Kasumi-1 (cell line): Measurements from ENCODE around the gene SLCO4A1.

Experiments used
- DNase-seq, 2 experiments: peaks; one replicate each; lab custom pipeline; 2025; lab: John Stamatoyannopoulos, UW

Gene SLCO4A1

GRCh38 chr20:62652041-62652893 is 10.0 kb downstream of the SLCO4A1 start:
- peak; percentile 26 to 47 for DNase-seq

GRCh38 chr20:62652894-62653305 is 10.6 kb downstream of the SLCO4A1 start:
- no peak for DNase-seq

GRCh38 chr20:62653373-62653772 is 11.1 kb downstream of the SLCO4A1 start:
- no peak for DNase-seq

- no peak for DNase-seq
These were observed 11.8 kb downstream of the SLCO4A1 start for GRCh38 chr20:62653951-62654685.

- no peak for DNase-seq
These were observed 13.2 kb downstream of the SLCO4A1 start for GRCh38 chr20:62655282-62656196.

GRCh38 chr20:62656197-62656918 is 14.1 kb downstream of the SLCO4A1 start:
- no peak for DNase-seq

- no peak for DNase-seq
These were observed 14.8 kb downstream of the SLCO4A1 start for GRCh38 chr20:62656919-62657588.

GRCh38 chr20:62657589-62657942 is 15.3 kb downstream of the SLCO4A1 start:
- DNase-seq = no peak

GRCh38 chr20:62657956-62658355 is 15.7 kb downstream of the SLCO4A1 start:
- no peak for DNase-seq

- no peak for DNase-seq
These were observed 16.4 kb downstream of the SLCO4A1 start for GRCh38 chr20:62658593-62659178.

- no peak for DNase-seq
These were observed 17.4 kb downstream of the SLCO4A1 start for GRCh38 chr20:62659488-62660239.

- no peak for DNase-seq
These were observed 17.9 kb downstream of the SLCO4A1 start for GRCh38 chr20:62660240-62660615.

GRCh38 chr20:62660768-62661167 is 18.5 kb downstream of the SLCO4A1 start:
- DNase-seq = no peak

GRCh38 chr20:62661647-62662046 is 19.3 kb downstream of the SLCO4A1 start:
- no peak for DNase-seq

- no peak for DNase-seq
These were observed 20.1 kb downstream of the SLCO4A1 start for GRCh38 chr20:62662422-62662821.

- DNase-seq = no peak
These were observed 21.1 kb downstream of the SLCO4A1 start for GRCh38 chr20:62663145-62664018.

GRCh38 chr20:62664019-62664971 is 22.0 kb downstream of the SLCO4A1 start:
- no peak for DNase-seq
